Transverse colon (tissue), 4 donors: Measurements from ENCODE around the gene CGNL1. TPM values are rescaled to one million over a fixed set of nuclear protein-coding genes. Genes with fewer than 3 reads are reported as not detected.

Source experiments
- DNase-seq: peaks from one replicate; pipeline ENCODE4 v3.0.0-alpha.2; 2019
- H3K27ac ChIP-seq, 4 donors: fragments of 200-600 bp; sonication (generic); 2 replicates each; pipeline ENCODE4 v1.5.1; 2016 to 2018; ENCODE audit warnings: inconsistent platforms in 4 of 4
- H3K27me3 ChIP-seq: fragments of 200-600 bp; sonication (generic); 2 replicates; pipeline ENCODE4 v1.5.1; 2017; ENCODE audit warnings: inconsistent platforms
- H3K36me3 ChIP-seq, 4 donors: fragments of 200-600 bp; sonication (generic); 2 replicates each; pipeline ENCODE4 v1.5.1; 2017 to 2019; ENCODE audit warnings: inconsistent platforms in 4 of 4
- H3K4me1 ChIP-seq, 4 donors: fragments of 200-600 bp; sonication (generic); 2 replicates each; pipeline ENCODE4 v1.5.1; 2017 to 2020; ENCODE audit warnings: inconsistent platforms in 4 of 4
- H3K4me3 ChIP-seq, 4 donors: fragments of 200-600 bp; sonication (generic); 1 replicate in 1 of 4; 2 replicates in 3 of 4; pipeline versions ENCODE4 v1.5.1 to v1.6.1; 2017 to 2019; ENCODE audit warnings: inconsistent platforms in 4 of 4
- H3K9me3 ChIP-seq, 2 donors: fragments of 200-600 bp; sonication (generic); 2 replicates each; pipeline ENCODE4 v1.5.1; 2017 to 2019; ENCODE audit warnings: inconsistent platforms in 2 of 2
- CTCF ChIP-seq, 5 experiments: fragments of 200-600 bp in 3 of 5; fragments of 450-650 bp in 2 of 5; sonication (generic) in 3 of 5; IDR thresholded peaks; 1 replicate in 2 of 5; 2 replicates in 3 of 5; pipeline ENCODE4 v1.5.1; 2016 to 2017; ENCODE audit warnings: antibody characterized with exemption in 5 of 5, inconsistent platforms in 3 of 5, mild to moderate bottlenecking in 2 of 5, moderate library complexity in 1 of 5
- EP300 ChIP-seq: sonication (generic); formaldehyde crosslinking; IDR thresholded peaks from one replicate; pipeline ENCODE4 v1.6.1; 2017; ENCODE audit warnings: antibody characterized with exemption, low read depth
- POLR2A ChIP-seq: fragments of 450-650 bp; IDR thresholded peaks from one replicate; pipeline ENCODE4 v1.6.1; 2016; ENCODE audit warnings: antibody characterized with exemption, mild to moderate bottlenecking, moderate library complexity
- POLR2AphosphoS5 ChIP-seq, 3 donors: sonication (generic); formaldehyde crosslinking; IDR thresholded peaks; one replicate each; pipeline ENCODE4 v1.6.1; 2016; ENCODE audit warnings: antibody characterized with exemption in 3 of 3
- WGBS, 2 donors: methylation state at CpG; one replicate each; pipeline ENCODE4 v1.1.5; 2018; ENCODE audit warnings: low coverage in 1 of 2; 5-methylcytosine and 5-hydroxymethylcytosine counted together
- in situ Hi-C, 4 donors: fragments of 200-750 bp; cut with MboI; loops; one replicate each; pipeline versions ENCODE4 v1.15.0 to v1.15.1; 2017; ENCODE audit warnings: low sequenced_read_pairs in 3 of 4, low pct_ligation_motif_present in 1 of 4, low pct_unique_long_range_greater_than_20kb in 1 of 4
- intact Hi-C: fragments of 100-400 bp; cut with DNase I; formaldehyde crosslinking; loops from one replicate; pipeline ENCODE4 v1.15.1; 2023; ENCODE audit warnings: low total_unique reads
- total RNA-seq, 4 donors: library from RNA; depleted of rRNA; stranded (reverse); fragments of >200 nt; gene quantifications; one replicate each; pipeline ENCODE4 v1.1.0, GENCODE V29; 2016

Gene CGNL1
- total RNA-seq, 4 donors from 2014 or later = 1.1 to 2.2 (median 1.8) TPM

DNA sequence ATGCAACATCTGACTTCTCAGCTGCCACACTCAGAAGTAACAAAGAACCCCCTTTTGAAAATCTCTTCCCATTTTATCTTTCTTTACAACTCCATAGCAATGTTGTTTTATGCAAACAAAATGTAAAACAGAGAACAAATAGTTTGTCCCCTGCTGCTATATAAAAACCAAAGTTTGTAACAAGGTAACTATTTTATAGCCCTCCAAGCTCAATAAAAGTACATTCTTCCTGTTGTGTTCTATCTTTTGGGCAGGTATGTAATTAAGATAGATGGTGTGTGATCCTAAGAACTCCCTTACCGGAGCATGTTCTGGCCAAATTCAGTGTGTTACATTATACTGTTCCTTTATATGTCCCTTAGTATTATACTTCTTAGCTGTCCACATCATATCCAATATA lies 12.6 kb upstream of the CGNL1 start:
- Histone ChIP-seq H3K36me3 (no peaks in the 10 kb centered on the region), H3K27ac (no peak overlapping the region), H3K4me3 (no peak overlapping the region), H3K4me1 (peaks cover 0 to 18% (median 0%) of the 10 kb centered on the region in 4 donors), H3K9me3 (no peaks in the 10 kb centered on the region), H3K27me3 (no peaks in the 10 kb centered on the region)
- no peak for DNase-seq
- WGBS, 2 donors = 50 to 55% methylated on average over 1 of the region's 1 CpG
- in situ Hi-C loops (no loop called here), intact Hi-C loops (no loop called here)
- TF ChIP-seq EP300 = no peak
- TF ChIP-seq POLR2A = no peak
- no peak for TF ChIP-seq CTCF (IDR thresholded peaks at IDR 0.05)
- no peak for TF ChIP-seq POLR2AphosphoS5 (IDR thresholded peaks at IDR 0.05)

- Histone ChIP-seq H3K27ac (no peak overlapping the region), H3K36me3 (no peaks in the 10 kb centered on the region), H3K4me3 (no peak overlapping the region), H3K27me3 (no peaks in the 10 kb centered on the region), H3K4me1 (peaks cover 0 to 18% (median 0%) of the 10 kb centered on the region in 4 donors), H3K9me3 (no peaks in the 10 kb centered on the region)
- intact Hi-C loops (no loop called here), in situ Hi-C loops (no loop called here)
- TF ChIP-seq CTCF (IDR thresholded peaks at IDR 0.05) (no peak), POLR2AphosphoS5 (IDR thresholded peaks at IDR 0.05) (no peak), EP300 (no peak), POLR2A (no peak)
- 67 to 74% methylated on average over 9 of the region's 9 CpGs for WGBS, 2 donors
- DNase-seq = no peak
These were observed 11.9 kb upstream of the CGNL1 start for GRCh38 chr15:57364282-57365007.

- no peaks in the 10 kb centered on the region for H3K36me3 ChIP-seq
- no peak overlapping the region for H3K4me3 ChIP-seq
- intact Hi-C loops = no loop called here
- TF ChIP-seq POLR2A = no peak
- no peak for TF ChIP-seq CTCF (IDR thresholded peaks at IDR 0.05)
- no peak for TF ChIP-seq EP300
- TF ChIP-seq POLR2AphosphoS5 (IDR thresholded peaks at IDR 0.05) = no peak
- 68 to 87% methylated on average over 4 of the region's 4 CpGs for WGBS, 2 donors
- H3K27ac ChIP-seq = no peak overlapping the region
- peaks cover 0 to 18% (median 0%) of the 10 kb centered on the region in 4 donors for H3K4me1 ChIP-seq
- in situ Hi-C loops = no loop called here
- DNase-seq = no peak
- H3K27me3 ChIP-seq = no peaks in the 10 kb centered on the region
- H3K9me3 ChIP-seq = no peaks in the 10 kb centered on the region
These were observed 8.7 kb upstream of the CGNL1 start for GRCh38 chr15:57367556-57367955.

DNA sequence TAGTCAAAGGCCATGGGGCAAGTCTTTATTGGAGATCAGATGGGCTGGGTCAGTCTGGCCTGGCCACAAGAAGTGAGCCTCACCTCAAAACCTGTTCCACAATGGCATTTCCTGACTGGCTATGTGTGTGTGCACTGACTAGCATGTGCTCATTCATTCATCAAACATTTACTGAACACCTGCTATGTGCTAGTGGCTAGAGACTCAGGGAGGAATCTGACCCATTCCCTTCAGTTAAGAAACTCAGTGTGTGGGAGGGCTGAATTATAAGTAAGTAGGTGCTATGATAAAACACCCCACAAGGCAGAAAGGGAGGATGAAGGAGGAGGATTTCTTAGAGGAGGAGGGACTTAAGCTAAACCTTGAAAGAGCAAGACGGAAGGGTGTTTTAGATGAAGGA lies 5.4 kb upstream of the CGNL1 start:
- Histone ChIP-seq H3K27me3 (peaks cover 5% of the 10 kb centered on the region), H3K4me3 (no peak overlapping the region), H3K36me3 (no peaks in the 10 kb centered on the region), H3K4me1 (no peaks in the 10 kb centered on the region), H3K9me3 (no peaks in the 10 kb centered on the region), H3K27ac (no peak overlapping the region)
- no peak for DNase-seq
- 87 to 88% methylated on average over 1 of the region's 1 CpG for WGBS, 2 donors
- in situ Hi-C loops = no loop called here
- TF ChIP-seq POLR2AphosphoS5 (IDR thresholded peaks at IDR 0.05) = no peak
- TF ChIP-seq CTCF (IDR thresholded peaks at IDR 0.05) = no peak
- no peak for TF ChIP-seq POLR2A
- no peak for TF ChIP-seq EP300
- intact Hi-C loops = no loop called here
